Measurements from ENCODE around the gene COPG2. TPM values are rescaled to one million over a fixed set of nuclear protein-coding genes. Genes with fewer than 3 reads are reported as not detected.

Gene COPG2
- total RNA-seq, 1 experiment from 2014 or later = 77.7 TPM

DNA sequence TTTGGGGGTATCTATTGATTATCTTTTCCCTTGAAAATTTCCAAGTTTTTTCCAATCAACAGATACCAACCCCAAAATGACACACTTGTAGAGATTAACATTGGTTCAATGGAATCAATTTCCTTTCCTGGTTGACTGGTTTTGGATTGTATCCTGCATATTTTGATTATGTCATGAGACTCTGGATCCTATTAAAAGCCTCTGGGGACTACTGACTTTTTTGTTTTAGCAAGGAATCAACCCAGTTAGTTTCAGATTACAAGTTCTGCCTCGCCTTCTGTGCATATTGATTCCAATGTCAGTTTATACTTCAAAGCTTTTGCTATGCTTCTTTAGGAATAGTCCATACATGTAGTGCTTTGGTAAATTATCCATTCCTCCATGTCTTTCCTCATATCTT, 29.2 kb downstream of the COPG2 start:
- H3K27ac ChIP-seq (ENCODE audit: insufficient read length, low read depth, low read length) = no peak overlapping the region
- no peak overlapping the region for H3K14ac ChIP-seq (ENCODE audit: insufficient read depth, low read length)
- no peaks in the 10 kb centered on the region for H3K4me1 Mint-ChIP-seq
- H3K27me3 ChIP-seq (ENCODE audit: insufficient read depth, low read length) = no peaks in the 10 kb centered on the region
- peaks cover 39 to 80% (median 68%) of the 10 kb centered on the region in 3 experiments for H3K36me3 Mint-ChIP-seq (ENCODE audit: insufficient read depth in 1 of 3, low read depth in 3 of 3)
- no peak overlapping the region for H2BK15ac ChIP-seq (ENCODE audit: low read depth, low read length)
- no peaks in the 10 kb centered on the region for H3K4me1 ChIP-seq (ENCODE audit: insufficient read depth, low read length)
- no peak overlapping the region for H3K23ac ChIP-seq (ENCODE audit: insufficient read length, low read depth, low read length)
- H3K4me3 Mint-ChIP-seq = no peak overlapping the region
- no peak overlapping the region for H4K8ac ChIP-seq (replicated peaks; ENCODE audit: insufficient read length, low read depth, low read length)
- H3K4ac ChIP-seq (ENCODE audit: low read depth, low read length) = no peak overlapping the region
- no peak overlapping the region for H3K18ac ChIP-seq (ENCODE audit: insufficient read length, low read depth, low read length)
- no peak overlapping the region for H2AK5ac ChIP-seq (ENCODE audit: insufficient read length, low read length)
- WGBS (ENCODE audit: extremely low coverage, insufficient read length, low lambda C conversion rate) = no CpG with 5 or more reads among the region's 1 CpG
- no peak overlapping the region for H3K56ac ChIP-seq (ENCODE audit: insufficient read length, low read depth, low read length)
- H3K4me2 ChIP-seq (ENCODE audit: insufficient read depth, insufficient read length, low read length) = no peak overlapping the region
- H3K9ac ChIP-seq (ENCODE audit: extremely low read depth, insufficient read length, low read length) = no peak overlapping the region
- TF ChIP-seq, protein P1, sequence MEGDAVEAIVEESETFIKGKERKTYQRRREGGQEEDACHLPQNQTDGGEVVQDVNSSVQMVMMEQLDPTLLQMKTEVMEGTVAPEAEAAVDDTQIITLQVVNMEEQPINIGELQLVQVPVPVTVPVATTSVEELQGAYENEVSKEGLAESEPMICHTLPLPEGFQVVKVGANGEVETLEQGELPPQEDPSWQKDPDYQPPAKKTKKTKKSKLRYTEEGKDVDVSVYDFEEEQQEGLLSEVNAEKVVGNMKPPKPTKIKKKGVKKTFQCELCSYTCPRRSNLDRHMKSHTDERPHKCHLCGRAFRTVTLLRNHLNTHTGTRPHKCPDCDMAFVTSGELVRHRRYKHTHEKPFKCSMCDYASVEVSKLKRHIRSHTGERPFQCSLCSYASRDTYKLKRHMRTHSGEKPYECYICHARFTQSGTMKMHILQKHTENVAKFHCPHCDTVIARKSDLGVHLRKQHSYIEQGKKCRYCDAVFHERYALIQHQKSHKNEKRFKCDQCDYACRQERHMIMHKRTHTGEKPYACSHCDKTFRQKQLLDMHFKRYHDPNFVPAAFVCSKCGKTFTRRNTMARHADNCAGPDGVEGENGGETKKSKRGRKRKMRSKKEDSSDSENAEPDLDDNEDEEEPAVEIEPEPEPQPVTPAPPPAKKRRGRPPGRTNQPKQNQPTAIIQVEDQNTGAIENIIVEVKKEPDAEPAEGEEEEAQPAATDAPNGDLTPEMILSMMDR (conservative IDR thresholded peaks at IDR 0.05) = no peak
- H2AFZ ChIP-seq (ENCODE audit: low read length) = no peak overlapping the region
- no peak overlapping the region for H2BK20ac ChIP-seq (ENCODE audit: low read depth, low read length, poor library complexity, severe bottlenecking)
- no peaks in the 10 kb centered on the region for H3K9me3 ChIP-seq (ENCODE audit: control insufficient read depth, low read depth, low read length)
- H3K9me3 Mint-ChIP-seq = peaks cover 42 to 46% of the 10 kb centered on the region in 2 experiments
- no peak overlapping the region for H4K91ac ChIP-seq (ENCODE audit: insufficient read length, low read depth, low read length)
- no peaks in the 10 kb centered on the region; the same call in 1 of the 2 replicates for H3K27me3 Mint-ChIP-seq (ENCODE audit: low read depth)
- H2BK5ac ChIP-seq (ENCODE audit: insufficient read length, low read length) = no peak overlapping the region
- no peak overlapping the region for H3T11ph ChIP-seq (ENCODE audit: low read length)
- H3K27ac Mint-ChIP-seq = no peak overlapping the region
- no peaks in the 10 kb centered on the region for H4K20me1 ChIP-seq (ENCODE audit: control insufficient read depth, insufficient read depth, insufficient read length)
- no peak for DNase-seq
- H2BK12ac ChIP-seq (ENCODE audit: insufficient read length, low read depth, low read length) = no peak overlapping the region
- no peak overlapping the region for H4K5ac ChIP-seq (ENCODE audit: insufficient read length, low read depth, low read length)
- H3K79me2 ChIP-seq (ENCODE audit: insufficient read depth, low read length) = no peaks in the 10 kb centered on the region
- H2BK120ac ChIP-seq (ENCODE audit: low read depth, low read length, poor library complexity, severe bottlenecking) = no peak overlapping the region
- no peaks in the 10 kb centered on the region for H3K23me2 ChIP-seq (ENCODE audit: insufficient read length, low read depth, low read length, poor library complexity, severe bottlenecking)
- H3K79me1 ChIP-seq (ENCODE audit: insufficient read depth, low read depth, low read length, poor library complexity, severe bottlenecking) = no peaks in the 10 kb centered on the region
